H7 (cell line): ENCODE results near the gene ST8SIA5. TPM values are rescaled to one million over a fixed set of nuclear protein-coding genes. Genes with fewer than 3 reads are reported as not detected.
A peak's percentile ranks its signal among the peaks of the same experiment; 100 is the strongest.

Source experiments
- DNase-seq: peaks from one replicate; pipeline ENCODE4 v3.0.0; 2012
- H3K27me3 ChIP-seq: 2 replicates; pipeline ENCODE4 v1.6.0; 2011; ENCODE audit warnings: mild to moderate bottlenecking, low read length; ENCODE audit not compliant: control insufficient read depth, insufficient read depth
- H3K36me3 ChIP-seq: replicated peaks from 2 replicates; pipeline ENCODE4 v1.5.1; 2011; ENCODE audit warnings: low read length; ENCODE audit not compliant: control insufficient read depth, insufficient read depth
- H3K4me3 ChIP-seq: 2 replicates; pipeline ENCODE4 v1.5.1; 2011; ENCODE audit warnings: low read depth, mild to moderate bottlenecking, control low read depth, low read length, moderate library complexity; ENCODE audit not compliant: insufficient read depth
- total RNA-seq: library from RNA; depleted of rRNA; stranded (reverse); fragments of >200 nt; shearing (Covaris generic); gene quantifications from 2 replicates; pipeline ENCODE4 v1.2.3, GENCODE V29; 2014

The ST8SIA5 gene
- total RNA-seq, 1 experiment from 2014 or later: 0.38 TPM

DNA sequence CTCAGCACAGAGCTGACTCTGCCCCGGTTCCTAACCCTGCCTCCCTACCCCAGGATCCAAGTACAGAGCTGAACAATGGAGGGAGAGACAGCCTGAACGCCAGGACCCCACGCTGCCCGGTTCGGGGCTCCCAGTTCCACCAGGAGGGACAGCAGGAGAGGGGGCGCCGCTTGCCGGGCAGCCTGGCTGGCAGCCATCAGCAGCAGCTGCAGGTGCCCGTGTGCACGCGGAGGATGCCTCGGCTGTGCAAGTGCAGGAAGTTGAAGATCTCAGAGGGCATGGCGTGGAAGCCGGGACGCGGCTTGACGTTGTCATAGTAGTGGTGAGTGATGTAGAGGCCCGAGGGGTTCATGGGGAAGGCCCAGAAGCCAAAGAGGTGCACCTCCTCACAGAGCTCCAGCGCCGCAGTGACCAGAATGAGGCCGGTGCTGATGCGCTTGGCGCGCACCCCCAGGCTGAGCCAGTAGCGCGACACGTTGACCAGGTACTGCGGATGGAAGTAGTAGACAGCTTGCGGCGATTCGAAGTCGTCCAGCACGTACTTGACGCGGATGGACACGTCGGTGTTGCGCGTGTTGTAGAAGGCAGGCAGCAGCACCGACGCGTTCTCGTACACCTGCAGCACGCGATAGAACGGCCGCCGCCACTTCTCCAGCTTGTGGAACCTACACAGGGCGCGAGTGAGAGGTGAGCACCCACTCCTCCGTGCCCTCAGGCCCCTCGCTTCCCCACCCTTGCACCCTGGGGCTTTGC lies 76.8 kb downstream of the ST8SIA5 start:
- no peak for DNase-seq
- no peaks in the 10 kb centered on the region for H3K27me3 ChIP-seq
- H3K36me3 ChIP-seq: no peaks in the 10 kb centered on the region
- no peak overlapping the region for H3K4me3 ChIP-seq

DNA sequence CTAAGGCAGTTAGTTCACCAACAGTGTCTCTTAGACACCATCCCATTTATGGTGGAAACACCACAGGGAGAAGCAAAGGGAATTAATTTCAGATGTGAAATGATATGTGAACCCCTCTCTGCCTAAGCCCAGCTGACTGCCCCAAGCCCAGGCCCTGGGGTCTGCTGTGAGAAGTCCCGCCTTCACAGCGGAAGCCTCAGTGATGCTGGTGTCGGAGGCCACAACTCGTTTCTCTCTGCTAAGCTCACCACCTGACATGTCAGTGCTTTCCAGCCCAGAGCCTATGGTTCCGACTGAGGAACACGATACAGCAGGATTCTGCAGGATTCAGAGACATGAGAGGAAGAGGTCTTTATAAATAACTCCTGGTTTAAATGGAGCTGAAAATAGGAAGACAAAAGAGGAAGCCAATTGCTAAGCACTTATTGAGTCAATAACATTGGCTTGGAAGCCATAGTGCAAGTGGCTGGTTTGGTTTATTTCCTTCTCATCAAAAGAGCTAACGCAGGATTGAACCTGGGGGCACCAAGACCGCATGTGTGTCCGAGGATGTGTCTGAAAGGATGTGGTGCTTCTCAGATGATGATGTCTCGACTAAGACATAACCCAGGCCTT lies 78.0 kb downstream of the ST8SIA5 start:
- no peak overlapping the region for H3K4me3 ChIP-seq
- no peaks in the 10 kb centered on the region for H3K27me3 ChIP-seq
- H3K36me3 ChIP-seq: no peaks in the 10 kb centered on the region
- DNase-seq: no peak

DNA sequence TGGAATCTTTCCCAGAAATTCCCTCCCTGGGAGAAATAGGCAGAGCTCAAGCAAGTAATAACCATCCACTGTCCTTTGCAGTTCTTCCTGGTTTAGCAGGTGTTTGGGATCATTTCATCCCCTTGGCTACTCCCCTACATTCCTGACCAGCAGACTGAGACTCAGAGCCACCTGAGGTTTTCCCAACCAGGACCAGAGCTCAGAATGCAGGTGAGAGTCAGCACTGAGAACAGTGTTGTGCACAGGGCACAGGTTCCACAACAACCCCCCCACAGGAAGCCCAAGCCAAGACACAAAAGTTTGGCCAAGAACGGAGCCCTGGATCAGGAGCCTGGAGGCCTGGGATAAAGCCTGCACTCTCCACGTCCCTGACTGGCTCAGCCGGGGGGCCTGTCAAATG lies 78.8 kb downstream of the ST8SIA5 start:
- Histone ChIP-seq H3K4me3 (no peak overlapping the region), H3K27me3 (no peaks in the 10 kb centered on the region), H3K36me3 (no peaks in the 10 kb centered on the region)
- DNase-seq: no peak

DNA sequence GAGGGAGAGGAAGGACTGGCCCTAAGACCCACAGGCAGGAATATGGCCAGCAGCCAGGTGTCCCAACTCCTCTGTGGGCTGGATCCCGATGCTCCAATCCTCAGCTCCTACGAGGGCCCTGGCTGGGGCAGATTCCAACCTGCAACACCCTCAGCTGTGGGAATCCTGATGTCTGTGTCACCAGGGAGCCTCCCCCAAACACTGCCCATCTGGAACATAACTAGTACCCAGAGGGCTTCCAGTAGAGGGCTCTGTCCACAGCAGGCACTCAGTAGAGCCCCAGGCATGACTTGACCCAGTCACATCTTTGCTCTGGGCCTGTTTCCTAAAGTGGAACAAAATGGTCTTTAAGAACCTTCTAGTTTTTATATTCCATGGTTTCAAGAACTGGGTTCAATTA lies 79.2 kb downstream of the ST8SIA5 start:
- no peaks in the 10 kb centered on the region for H3K27me3 ChIP-seq
- H3K36me3 ChIP-seq: no peaks in the 10 kb centered on the region
- peak; percentile 66 for DNase-seq
- H3K4me3 ChIP-seq: no peak overlapping the region

DNA sequence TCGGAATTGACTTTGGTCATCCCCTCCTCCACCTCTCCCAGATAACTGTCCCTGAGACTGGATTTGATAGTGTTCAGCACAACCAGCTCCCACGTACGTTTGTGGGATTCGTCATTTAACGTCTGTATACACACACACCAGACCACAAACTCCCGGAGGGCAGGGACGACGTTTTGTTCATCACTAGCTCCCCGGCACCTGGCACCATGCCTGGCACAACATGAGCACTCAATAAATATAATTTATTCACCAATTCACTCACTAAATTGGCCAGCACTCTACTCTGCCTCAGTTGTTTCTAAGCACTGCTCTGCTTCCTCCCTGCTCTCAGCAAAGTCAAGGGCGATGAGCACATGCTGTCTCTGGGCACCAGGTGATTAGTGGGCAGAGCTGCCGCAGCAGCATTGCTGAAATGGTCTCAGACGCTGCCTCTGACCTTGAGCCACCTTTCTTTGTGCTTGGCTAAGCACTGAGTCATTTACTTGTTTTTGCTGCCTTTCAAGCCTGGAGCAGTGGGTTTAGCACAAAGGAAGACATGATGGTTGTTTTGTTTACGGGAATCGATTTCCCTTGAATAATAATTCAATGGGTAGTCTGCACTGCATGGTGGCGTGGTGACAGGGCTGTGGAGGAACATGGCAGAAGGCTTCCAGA lies 80.5 kb downstream of the ST8SIA5 start:
- Histone ChIP-seq H3K4me3 (no peak overlapping the region), H3K36me3 (no peaks in the 10 kb centered on the region), H3K27me3 (no peaks in the 10 kb centered on the region)
- no peak for DNase-seq

DNA sequence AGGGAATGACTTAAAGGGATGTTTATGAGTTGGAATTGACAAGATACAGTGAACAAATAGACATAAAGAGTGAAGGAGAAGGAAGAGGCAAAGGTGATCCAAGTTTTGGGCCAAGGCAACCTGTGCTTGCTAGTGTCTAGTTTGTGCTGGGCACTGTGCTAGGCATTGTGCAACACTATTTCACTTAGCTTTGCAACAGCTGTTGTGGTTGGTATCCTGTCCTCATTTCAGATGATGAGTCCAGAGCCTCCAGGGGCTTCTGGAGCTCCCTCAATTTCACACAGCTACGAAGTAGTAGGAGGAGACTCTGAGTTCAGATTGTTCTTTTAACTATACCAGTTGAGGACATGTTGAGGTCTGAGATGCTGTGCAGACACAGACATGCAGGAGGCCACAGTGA lies 81.7 kb downstream of the ST8SIA5 start:
- no peak for DNase-seq
- no peak overlapping the region for H3K4me3 ChIP-seq
- H3K36me3 ChIP-seq: no peaks in the 10 kb centered on the region
- H3K27me3 ChIP-seq: no peaks in the 10 kb centered on the region

DNA sequence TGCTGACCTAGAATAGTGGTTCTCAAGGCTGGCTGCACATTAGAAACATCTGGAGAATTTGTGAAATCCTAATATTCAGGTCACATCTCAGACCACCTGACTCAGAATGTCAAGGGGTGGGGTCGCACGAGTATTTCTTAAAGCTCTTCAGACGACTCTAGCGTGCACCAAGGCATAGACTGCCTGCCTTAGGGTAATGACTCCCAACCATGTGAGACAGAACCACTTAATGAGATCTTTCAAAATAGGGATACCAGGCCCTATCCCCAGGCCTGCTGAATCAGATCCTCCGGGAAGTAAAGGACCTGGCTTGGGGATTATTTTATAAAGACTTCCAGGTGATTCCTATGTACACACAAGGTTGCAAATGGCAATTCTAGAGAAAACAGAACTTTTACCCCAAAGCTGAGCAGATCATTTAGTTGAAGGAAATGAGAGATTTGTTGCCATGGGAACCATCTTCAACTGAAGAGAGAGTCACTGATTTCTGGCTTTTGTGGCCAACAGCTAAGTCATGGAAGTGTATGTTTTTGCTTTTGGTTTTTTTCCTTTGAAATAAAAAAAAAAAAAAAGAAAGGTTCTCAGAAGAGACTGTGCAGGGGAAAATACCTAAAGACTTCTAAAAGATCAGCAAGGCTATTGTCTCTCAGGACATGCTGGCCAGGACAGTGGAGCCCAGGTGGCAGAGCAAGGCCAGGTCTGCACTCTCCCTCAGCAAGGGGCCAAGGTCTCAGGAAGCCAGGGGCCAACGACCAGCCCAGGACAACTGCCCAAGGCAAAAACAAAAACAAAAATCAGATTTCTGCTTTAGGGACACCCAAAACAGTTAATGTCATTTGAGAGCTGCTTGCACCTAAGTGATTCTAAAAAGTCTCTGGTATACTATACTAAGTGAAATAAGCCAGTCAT lies 84.5 kb downstream of the ST8SIA5 start:
- Histone ChIP-seq H3K4me3 (no peak overlapping the region), H3K27me3 (no peaks in the 10 kb centered on the region), H3K36me3 (no peaks in the 10 kb centered on the region)
- DNase-seq: no peak

DNA sequence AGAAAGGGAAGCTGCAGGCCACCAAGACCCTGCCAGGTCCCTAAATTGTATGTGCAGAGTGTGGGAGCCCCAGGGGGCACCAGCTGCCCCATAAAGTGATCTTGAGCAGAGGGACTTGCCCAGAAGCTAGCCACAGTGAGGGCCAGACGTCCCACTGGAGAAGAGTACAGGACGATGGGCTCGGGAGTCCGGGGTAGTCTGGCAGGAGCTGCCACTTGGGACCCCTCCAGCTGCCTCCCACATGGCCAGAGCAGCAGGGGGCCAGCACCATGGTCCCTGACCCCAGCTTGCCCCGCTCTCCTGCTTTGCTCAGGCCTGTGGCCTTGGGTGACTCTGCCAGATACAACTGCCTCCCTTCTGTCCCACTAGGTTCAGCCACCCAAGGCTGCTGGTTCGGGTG lies 88.2 kb downstream of the ST8SIA5 start:
- H3K4me3 ChIP-seq: no peak overlapping the region
- DNase-seq: no peak
- no peaks in the 10 kb centered on the region for H3K27me3 ChIP-seq
- no peaks in the 10 kb centered on the region for H3K36me3 ChIP-seq

DNA sequence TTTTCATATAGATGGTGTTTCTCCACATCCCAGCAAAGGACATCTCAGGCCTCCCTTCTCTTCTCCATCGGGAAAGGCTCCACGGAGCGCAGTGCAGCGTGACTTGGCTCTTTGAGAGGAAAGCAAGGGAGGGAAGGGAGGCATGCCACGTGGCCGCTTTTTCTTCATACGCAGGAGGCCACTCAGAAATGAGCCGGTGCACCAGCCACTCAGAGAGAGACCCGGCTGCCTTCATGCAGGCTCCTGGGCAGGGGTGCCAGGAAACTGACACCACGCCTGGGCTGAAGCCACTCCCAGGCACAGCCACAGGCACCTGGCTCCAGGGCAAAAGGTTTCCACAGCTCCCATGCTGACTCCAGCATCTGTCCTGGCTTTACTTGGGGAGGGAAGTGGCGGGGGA lies 88.7 kb downstream of the ST8SIA5 start:
- Histone ChIP-seq H3K4me3 (no peak overlapping the region), H3K36me3 (no peaks in the 10 kb centered on the region), H3K27me3 (no peaks in the 10 kb centered on the region)
- no peak for DNase-seq

DNA sequence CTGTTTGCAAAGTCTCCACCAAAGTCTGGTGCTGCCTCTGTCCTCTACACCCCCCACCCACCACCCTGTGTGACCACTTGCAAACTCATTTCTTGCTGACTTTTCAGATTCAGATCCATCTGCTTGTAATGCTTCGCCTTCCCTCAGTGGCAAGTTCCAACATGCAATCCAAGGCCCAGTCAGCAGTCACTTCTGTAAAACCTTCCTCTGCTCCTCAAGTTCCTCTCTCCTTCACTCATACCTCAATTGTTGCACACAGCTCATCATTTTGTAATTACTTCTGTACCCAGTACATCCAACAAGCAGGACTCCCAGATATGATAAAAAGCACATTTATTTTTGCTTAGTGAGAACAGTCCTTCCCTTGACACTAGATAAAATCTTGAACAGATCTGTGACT lies 93.3 kb downstream of the ST8SIA5 start:
- H3K36me3 ChIP-seq: no peaks in the 10 kb centered on the region
- no peak overlapping the region for H3K4me3 ChIP-seq
- DNase-seq: no peak
- H3K27me3 ChIP-seq: no peaks in the 10 kb centered on the region

DNA sequence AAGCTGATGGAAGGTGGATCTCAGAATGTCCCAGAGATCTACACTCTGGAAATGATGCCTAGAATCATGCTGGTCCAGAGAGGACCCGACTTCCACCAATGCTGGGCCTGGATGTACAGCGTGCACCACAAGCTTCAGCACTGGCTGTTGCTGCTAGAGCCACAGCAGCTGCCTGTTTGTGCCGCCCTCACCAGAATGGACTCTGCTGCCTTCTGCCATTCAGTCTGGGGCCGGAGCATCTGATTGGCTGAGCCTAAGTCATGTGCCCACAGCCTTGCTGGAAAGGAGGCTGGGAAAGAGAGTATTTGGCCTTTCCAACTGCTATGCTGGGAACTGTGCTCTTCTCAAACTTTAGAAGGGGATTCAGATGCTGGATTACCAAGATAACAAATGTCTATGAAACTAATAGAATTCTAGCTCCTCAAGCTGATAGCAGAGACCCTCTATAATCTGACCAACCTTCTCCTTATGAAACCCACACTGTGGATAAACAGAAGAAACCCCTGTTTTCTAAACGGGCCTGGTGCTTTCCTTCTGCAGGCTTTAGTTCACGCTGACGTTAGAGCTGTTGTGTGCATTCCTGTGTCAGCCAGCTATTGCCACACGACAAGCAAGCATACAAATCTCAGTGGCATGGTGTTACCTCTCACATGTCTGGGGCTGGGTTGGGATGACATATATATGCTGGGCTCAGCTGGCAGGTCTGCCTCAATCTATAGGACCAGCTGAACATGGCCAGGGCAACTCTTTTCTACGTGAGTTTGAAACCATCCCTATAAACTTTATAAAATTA lies 95.7 kb downstream of the ST8SIA5 start:
- peak; percentile 70 for DNase-seq
- Histone ChIP-seq H3K36me3 (no peaks in the 10 kb centered on the region), H3K4me3 (no peak overlapping the region), H3K27me3 (peaks cover 3% of the 10 kb centered on the region; the same call in 1 of the 2 replicates)

DNA sequence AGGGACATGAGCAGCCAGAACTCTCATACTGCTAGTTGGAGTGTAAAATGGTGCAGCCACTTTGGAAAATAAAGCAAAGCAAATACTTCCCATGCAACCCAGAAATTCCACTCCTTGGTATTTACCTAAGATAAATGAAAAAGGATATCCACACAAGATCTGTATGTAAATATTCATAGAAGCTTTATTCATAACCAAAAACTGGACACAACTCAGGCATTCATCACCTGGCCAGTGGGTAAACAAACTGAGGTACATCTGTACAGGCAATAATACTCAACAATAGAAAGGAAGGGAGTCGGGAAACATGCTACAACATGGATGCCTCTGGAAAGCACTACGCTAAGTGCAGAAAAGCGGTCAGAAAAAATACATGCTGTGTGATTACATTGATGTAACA lies 97.4 kb downstream of the ST8SIA5 start:
- Histone ChIP-seq H3K4me3 (no peak overlapping the region), H3K36me3 (no peaks in the 10 kb centered on the region), H3K27me3 (peaks cover 3% of the 10 kb centered on the region; the same call in 1 of the 2 replicates)
- no peak for DNase-seq

DNA sequence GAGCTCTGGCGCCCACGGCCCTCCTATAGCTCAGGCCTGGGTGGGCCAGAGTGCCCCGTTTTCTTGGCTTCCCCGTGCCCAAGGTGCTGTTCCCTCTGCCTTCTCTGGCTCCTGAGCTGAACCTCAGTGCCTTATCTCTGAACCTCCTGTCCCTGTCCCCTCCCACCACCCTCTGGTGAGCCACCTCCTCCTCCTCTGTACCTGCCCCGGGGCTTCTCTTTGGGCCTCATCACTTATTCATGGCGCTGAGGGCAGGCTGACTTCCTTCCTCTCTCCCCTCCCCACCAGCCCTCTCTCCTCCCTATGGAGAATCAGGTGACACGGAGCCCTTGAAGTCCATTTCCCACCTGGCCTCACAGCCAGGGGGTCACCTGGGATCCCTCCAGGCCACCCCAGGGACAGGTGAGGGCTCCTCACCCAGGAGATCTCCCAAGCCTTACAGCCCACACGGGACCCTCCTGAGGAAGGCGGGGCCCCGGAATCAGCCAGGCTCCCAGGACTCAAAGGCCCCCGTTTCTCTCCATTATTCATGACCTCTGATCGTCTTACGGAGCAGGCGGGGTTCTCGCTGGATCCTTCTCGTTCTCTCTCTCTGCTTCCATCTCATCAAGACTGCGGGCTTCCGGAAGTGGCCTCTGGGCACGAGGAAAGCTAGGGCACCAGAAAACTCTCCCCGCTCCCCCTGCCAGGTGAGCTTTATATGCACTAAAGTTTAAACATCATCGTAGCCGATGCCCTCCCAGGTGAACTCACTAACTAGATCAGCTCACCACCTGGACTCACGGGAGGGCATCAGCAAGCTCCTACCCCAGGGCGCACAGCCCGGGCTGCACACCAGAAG lies 99.5 kb downstream of the ST8SIA5 start, which contains the start of gene LOXHD1:
TSS of gene LOXHD1 (minus strand) at position 106 of the 841 bp plus-strand sequence. CDS start 187 bp downstream, outside the sequence.
- no peak for DNase-seq
- Histone ChIP-seq H3K27me3 (peaks cover 3% of the 10 kb centered on the region; the same call in 1 of the 2 replicates), H3K36me3 (no peaks in the 10 kb centered on the region)

More for the DNA sequence above, 99.5 kb downstream of the ST8SIA5 start, which contains the start of gene LOXHD1:
- no peak within 1 kb of the TSS for H3K4me3 ChIP-seq
